HCT116 (cell line): ENCODE results near the gene RAB36. TPM values are rescaled to one million over a fixed set of nuclear protein-coding genes. Genes with fewer than 3 reads are reported as not detected.

Source experiments
- ATAC-seq: fragments of 200-7000 bp; cut with Tn5 transposase; 2 replicates; pipeline ENCODE4 v1.9.1; 2020; ENCODE audit warnings: mild to moderate bottlenecking, moderate library complexity
- BruUV-seq: library from RNA; stranded (reverse); fragments of 400-500 nt; replicated peaks from 2 replicates; lab custom pipeline; 2021; lab: Mats Ljungman, UMichigan
- CTCF ChIA-PET: fragments of 300-600 bp; sonication (Branson Sonifier 250); formaldehyde crosslinking; loops from one replicate; lab custom pipeline; 2021; ENCODE audit warnings: antibody characterized with exemption; lab: Charles Lee
- POLR2A ChIA-PET: fragments of 300-600, 350-600 bp; sonication (Branson Sonifier 250); formaldehyde crosslinking; loops from one replicate; lab custom pipeline; 2021; ENCODE audit warnings: antibody characterized with exemption; lab: Charles Lee
- RAD21 ChIA-PET, 2 experiments: fragments of 300-600 bp; sonication (Branson Sonifier 250); formaldehyde crosslinking; loops; one replicate each; lab custom pipeline; 2023; ENCODE audit warnings: low total read pairs in 2 of 2; ENCODE audit not compliant: uncharacterized antibody in 2 of 2, unreplicated experiment in 2 of 2, low non-redundant PET in 1 of 2; lab: Charles Lee
- DNase-seq: peaks from one replicate; pipeline ENCODE4 v3.0.0-alpha.2; 2010; ENCODE audit warnings: low read depth, low spot score
- H2AFZ ChIP-seq: fragments of 200-600 bp; shearing (Covaris generic), sonication (generic); 2 replicates; pipeline ENCODE4 v1.6.1; 2017; ENCODE audit warnings: low read depth, mixed run types, mixed read lengths, antibody characterized with exemption, low read length; ENCODE audit not compliant: poor library complexity, severe bottlenecking
- H3K27ac ChIP-seq: 2 replicates; pipeline ENCODE4 v1.5.1; 2012; ENCODE audit warnings: low read depth, low read length
- H3K27me3 ChIP-seq: fragments of 200-600 bp; sonication (generic); 2 replicates; pipeline ENCODE4 v1.6.1; 2016; ENCODE audit warnings: mixed run types, low read length, mixed read lengths; ENCODE audit not compliant: insufficient read depth
- H3K36me3 ChIP-seq, 2 experiments: fragments of 200-500 bp in 1 of 2; fragments of 200-600 bp in 1 of 2; sonication (Bioruptor generic) in 1 of 2; sonication (generic) in 1 of 2; 2 replicates each; pipeline versions ENCODE4 v1.5.1 to v1.6.1; 2014 to 2016; ENCODE audit warnings: low read length in 2 of 2, inconsistent platforms in 1 of 2, mixed read lengths in 1 of 2, mixed run types in 1 of 2; ENCODE audit not compliant: insufficient read depth in 2 of 2, control insufficient read depth in 1 of 2
- H3K4me1 ChIP-seq, 2 experiments: fragments of 200-600 bp in 1 of 2; sonication (generic) in 1 of 2; 2 replicates each; pipeline versions ENCODE4 v1.5.1 to v1.6.1; 2012 to 2017; ENCODE audit warnings: low read length in 2 of 2, inconsistent platforms in 1 of 2, mild to moderate bottlenecking in 1 of 2, mixed read lengths in 1 of 2, mixed run types in 1 of 2, moderate library complexity in 1 of 2; ENCODE audit not compliant: insufficient read depth in 2 of 2, control insufficient read depth in 1 of 2
- H3K4me2 ChIP-seq: fragments of 200-600 bp; sonication (generic); 2 replicates; pipeline ENCODE4 v1.6.1; 2017; ENCODE audit warnings: mixed run types, low read length, mixed read lengths
- H3K4me3 ChIP-seq, 2 experiments: fragments of 200-600 bp in 1 of 2; sonication (generic) in 1 of 2; replicated peaks in 1 of 2; 2 replicates each; pipeline ENCODE4 v1.5.1; 2011 to 2016; ENCODE audit warnings: low read length in 2 of 2, control low read depth in 1 of 2, low read depth in 1 of 2, mild to moderate bottlenecking in 1 of 2, mixed read lengths in 1 of 2, mixed run types in 1 of 2
- H3K79me2 ChIP-seq: fragments of 200-600 bp; sonication (generic); 2 replicates; pipeline ENCODE4 v1.6.1; 2017; ENCODE audit warnings: mild to moderate bottlenecking, mixed run types, low read length, moderate library complexity, mixed read lengths; ENCODE audit not compliant: insufficient read depth
- H3K9ac ChIP-seq: fragments of 200-600 bp; sonication (generic); 2 replicates; pipeline ENCODE4 v1.6.1; 2016; ENCODE audit warnings: low read length, mixed read lengths
- H3K9me2 ChIP-seq: fragments of 200-600 bp; sonication (generic), shearing (Covaris generic); 2 replicates; pipeline ENCODE4 v1.6.1; 2017; ENCODE audit warnings: mixed run types, mild to moderate bottlenecking, moderate library complexity; ENCODE audit not compliant: insufficient read depth
- H3K9me3 ChIP-seq, 2 experiments: fragments of 200-500 bp in 1 of 2; fragments of 200-600 bp in 1 of 2; sonication (Bioruptor generic) in 1 of 2; sonication (generic) in 1 of 2; 2 replicates each; pipeline ENCODE4 v1.6.1; 2014 to 2017; ENCODE audit warnings: low read length in 2 of 2, mixed read lengths in 2 of 2, inconsistent platforms in 1 of 2, low read depth in 1 of 2, mild to moderate bottlenecking in 1 of 2, mixed run types in 1 of 2, moderate library complexity in 1 of 2; ENCODE audit not compliant: control insufficient read depth in 1 of 2, insufficient read depth in 1 of 2
- H4K20me1 ChIP-seq: fragments of 200-600 bp; sonication (generic), shearing (Covaris generic); 2 replicates; pipeline ENCODE4 v1.6.1; 2017; ENCODE audit warnings: mixed run types, mild to moderate bottlenecking, moderate library complexity; ENCODE audit not compliant: insufficient read depth
- ATF3 ChIP-seq: IDR thresholded peaks from 2 replicates; pipeline ENCODE4 v1.6.1; 2012
- CBX3 ChIP-seq: IDR thresholded peaks from 2 replicates; pipeline ENCODE4 v1.6.1; 2012; ENCODE audit warnings: low read depth
- CEBPB ChIP-seq: IDR thresholded peaks from 2 replicates; pipeline ENCODE4 v1.6.1; 2012; ENCODE audit warnings: low read depth
- ELF1 ChIP-seq: IDR thresholded peaks from 2 replicates; pipeline ENCODE4 v1.6.1; 2012; ENCODE audit warnings: low read depth, borderline replicate concordance
- EZH2 ChIP-seq: fragments of 200-600 bp; sonication (generic); IDR thresholded peaks from 2 replicates; pipeline ENCODE4 v1.6.1; 2017; ENCODE audit warnings: antibody characterized with exemption, mixed run types
- EZH2phosphoT487 ChIP-seq: fragments of 200-600 bp; IDR thresholded peaks from 2 replicates; pipeline ENCODE4 v1.6.1; 2018; ENCODE audit warnings: antibody characterized with exemption, borderline replicate concordance
- FOSL1 ChIP-seq: IDR thresholded peaks from 2 replicates; pipeline ENCODE4 v1.6.1; 2012; ENCODE audit warnings: low read depth
- MAX ChIP-seq: IDR thresholded peaks from 2 replicates; pipeline ENCODE4 v1.6.1; 2012
- POLR2AphosphoS5 ChIP-seq: IDR thresholded peaks from 2 replicates; pipeline ENCODE4 v1.6.1; 2011; ENCODE audit warnings: mild to moderate bottlenecking, low read depth, low read length, moderate library complexity
- RAD21 ChIP-seq: IDR thresholded peaks from 2 replicates; pipeline ENCODE4 v1.6.1; 2012; ENCODE audit warnings: low read depth, mild to moderate bottlenecking
- REST ChIP-seq: IDR thresholded peaks from 2 replicates; pipeline ENCODE4 v1.6.1; 2012; ENCODE audit warnings: low read depth
- SIN3A ChIP-seq: IDR thresholded peaks from 2 replicates; pipeline ENCODE4 v1.6.1; 2012; ENCODE audit warnings: low read depth
- SRF ChIP-seq: IDR thresholded peaks from 2 replicates; pipeline ENCODE4 v1.6.1; 2012; ENCODE audit warnings: low read depth
- YY1 ChIP-seq: IDR thresholded peaks from 2 replicates; pipeline ENCODE4 v1.6.1; 2011; ENCODE audit warnings: low read length, low read depth, moderate library complexity, mild to moderate bottlenecking; ENCODE audit not compliant: insufficient replicate concordance; ENCODE audit errors: extremely low read depth
- ZNF274 ChIP-seq: fragments of 200-500 bp; sonication (Bioruptor generic); IDR thresholded peaks from 2 replicates; pipeline ENCODE4 v1.6.1; 2014; ENCODE audit warnings: mild to moderate bottlenecking, low read depth, low read length, inconsistent platforms
- intact Hi-C: fragments of 100-400 bp; cut with micrococcal nuclease; formaldehyde crosslinking; loops from 2 replicates; pipeline ENCODE4 v1.10.0; 2022
- total RNA-seq: library from RNA; stranded (reverse); gene quantifications from one replicate; pipeline ENCODE4 v1.2.1, GENCODE V29; 2021; ENCODE audit not compliant: unreplicated experiment

Gene RAB36
- total RNA-seq, 1 experiment from 2014 or later = 6.1 TPM

- POLR2A ChIA-PET = no interaction called here
- intact Hi-C loops = no loop called here
Observed at GRCh38 chr22:23108249-23109078, 36.8 kb upstream of the RAB36 start.

DNA sequence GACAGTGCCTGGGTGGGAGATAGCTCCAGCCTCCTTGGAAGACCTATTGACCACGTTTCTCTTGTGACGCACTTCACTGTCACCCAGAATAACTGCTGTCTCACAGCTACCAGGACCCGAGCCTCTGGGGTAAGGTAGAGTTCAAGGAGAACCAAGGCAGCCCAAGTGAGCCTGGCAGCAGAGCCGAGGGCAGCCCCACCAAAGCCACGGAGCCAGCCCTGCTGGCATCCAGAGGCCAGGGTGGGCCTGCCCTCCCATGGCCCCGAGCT, 36.3 kb upstream of the RAB36 start:
- H3K9me3 ChIP-seq = no peaks in the 10 kb centered on the region
- peaks cover 0 to 6% of the 10 kb centered on the region in 2 experiments; a peak in 1 of 4 replicates for H3K4me1 ChIP-seq
- CTCF ChIA-PET = interaction anchor here (1.3 kb wide), 1 partner anchor 149 kb away, joined by 3 read pairs; no protein-coding TSS in a partner anchor
- ATAC-seq = no peak
- H4K20me1 ChIP-seq = no peaks in the 10 kb centered on the region
- H3K4me3 ChIP-seq = no peak overlapping the region
- RAD21 ChIA-PET = interaction anchor here in 1 of 2 experiments (0.7 kb wide), 1 partner anchor 16 kb away, joined by 3 read pairs; no protein-coding TSS in a partner anchor
- H3K9me2 ChIP-seq = no peaks in the 10 kb centered on the region
- POLR2A ChIA-PET = no interaction called here
- BruUV-seq = no TSS peak
- no peaks in the 10 kb centered on the region for H3K36me3 ChIP-seq
- no peaks in the 10 kb centered on the region for H3K27me3 ChIP-seq
- no peak overlapping the region for H3K4me2 ChIP-seq
- H3K9ac ChIP-seq = no peak overlapping the region
- no peaks in the 10 kb centered on the region for H3K79me2 ChIP-seq
- no peak overlapping the region for H2AFZ ChIP-seq
- TF ChIP-seq CEBPB (no peak), MAX (no peak), CBX3 (no peak), RAD21 (no peak), EZH2phosphoT487 (no peak), YY1 (no peak), ELF1 (no peak), SIN3A (no peak), EZH2 (no peak), POLR2AphosphoS5 (no peak), ZNF274 (no peak), FOSL1 (no peak), ATF3 (no peak), SRF (no peak), REST (no peak)
- intact Hi-C loops = no loop called here
- no peak for DNase-seq
- H3K27ac ChIP-seq = no peak overlapping the region

More at GRCh38 chr22:23108249-23109078, 36.8 kb upstream of the RAB36 start:
- DNase-seq (no peak), ATAC-seq (no peak)
- Histone ChIP-seq H4K20me1 (no peaks in the 10 kb centered on the region), H3K36me3 (no peaks in the 10 kb centered on the region), H3K4me2 (no peak overlapping the region), H3K4me3 (no peak overlapping the region), H3K27me3 (no peaks in the 10 kb centered on the region), H3K9ac (no peak overlapping the region), H3K4me1 (peaks cover 0 to 6% of the 10 kb centered on the region in 2 experiments; a peak in 1 of 4 replicates), H3K9me3 (no peaks in the 10 kb centered on the region), H2AFZ (no peak overlapping the region), H3K9me2 (no peaks in the 10 kb centered on the region), H3K27ac (no peak overlapping the region), H3K79me2 (no peaks in the 10 kb centered on the region)
- BruUV-seq = no TSS peak
- ChIA-PET RAD21 (interaction anchor here in 1 of 2 experiments (0.7 kb wide), 1 partner anchor 16 kb away, joined by 3 read pairs; no protein-coding TSS in a partner anchor), CTCF (interaction anchor here (1.3 kb wide), 1 partner anchor 149 kb away, joined by 3 read pairs; no protein-coding TSS in a partner anchor)
- TF ChIP-seq ZNF274 = no peak
